Effector memory CD8-positive, alpha-beta T cell (primary cell): Measurements from ENCODE around the gene CRYBA2.
A peak's percentile ranks its signal among the peaks of the same experiment; 100 is the strongest.

Experiments used
- ATAC-seq: fragments of 150-1000 bp; cut with Tn5 transposase; replicated peaks from 2 replicates; pipeline ENCODE4 v1.10.0; 2021; ENCODE audit warnings: mild to moderate bottlenecking, moderate library complexity
- DNase-seq, 3 experiments: peaks; one replicate each; pipeline ENCODE4 v3.0.0; 2021
- H3K27ac Mint-ChIP-seq, 2 donors: one replicate each; pipeline ENCODE4 v1.8.0; 2022; ENCODE audit warnings: mild to moderate bottlenecking in 2 of 2, mixed read lengths in 2 of 2, moderate library complexity in 2 of 2
- H3K27me3 Mint-ChIP-seq, 2 donors: one replicate each; pipeline ENCODE4 v1.8.0; 2022; ENCODE audit warnings: mixed read lengths in 2 of 2
- H3K36me3 Mint-ChIP-seq: one replicate; pipeline ENCODE4 v1.8.0; 2022; ENCODE audit warnings: mild to moderate bottlenecking, moderate library complexity, mixed read lengths; ENCODE audit not compliant: insufficient read depth
- H3K4me1 Mint-ChIP-seq, 2 donors: one replicate each; pipeline ENCODE4 v1.8.0; 2022; ENCODE audit warnings: low read depth in 2 of 2, mixed read lengths in 2 of 2
- H3K4me3 Mint-ChIP-seq, 2 donors: one replicate each; pipeline ENCODE4 v1.8.0; 2022; ENCODE audit warnings: mild to moderate bottlenecking in 2 of 2, mixed read lengths in 2 of 2, moderate library complexity in 2 of 2
- H3K9me3 Mint-ChIP-seq, 2 donors: one replicate each; pipeline ENCODE4 v1.8.0; 2022; ENCODE audit warnings: mixed read lengths in 2 of 2

Gene CRYBA2

DNA sequence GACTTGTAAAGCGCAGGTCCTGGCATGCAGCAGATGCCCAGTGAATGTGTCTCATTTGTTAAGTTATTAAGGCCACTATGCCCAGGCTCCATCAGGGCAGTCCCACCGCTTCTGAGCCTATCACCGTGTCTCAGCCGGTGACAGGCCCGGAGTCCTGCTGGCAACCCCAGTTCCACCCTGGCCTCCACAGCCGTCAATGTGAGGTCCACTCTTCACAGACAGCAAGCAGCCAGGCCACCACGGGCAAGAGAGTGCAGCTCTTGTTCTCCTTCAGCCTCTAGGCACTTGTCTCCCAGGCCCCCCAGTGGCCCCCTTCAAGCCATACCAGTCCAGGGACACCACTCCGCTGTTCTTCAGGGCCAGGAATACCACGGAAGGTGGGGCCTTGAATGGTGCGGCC lies 25.5 kb upstream of the CRYBA2 start:
- H3K27ac Mint-ChIP-seq: no peak overlapping the region
- H3K4me1 Mint-ChIP-seq: no peaks in the 10 kb centered on the region
- no peaks in the 10 kb centered on the region for H3K36me3 Mint-ChIP-seq
- no peaks in the 10 kb centered on the region for H3K9me3 Mint-ChIP-seq
- DNase-seq: no peak
- ATAC-seq: no peak
- H3K27me3 Mint-ChIP-seq: peaks cover 34 to 86% of the 10 kb centered on the region in 2 donors
- H3K4me3 Mint-ChIP-seq: no peak overlapping the region

DNA sequence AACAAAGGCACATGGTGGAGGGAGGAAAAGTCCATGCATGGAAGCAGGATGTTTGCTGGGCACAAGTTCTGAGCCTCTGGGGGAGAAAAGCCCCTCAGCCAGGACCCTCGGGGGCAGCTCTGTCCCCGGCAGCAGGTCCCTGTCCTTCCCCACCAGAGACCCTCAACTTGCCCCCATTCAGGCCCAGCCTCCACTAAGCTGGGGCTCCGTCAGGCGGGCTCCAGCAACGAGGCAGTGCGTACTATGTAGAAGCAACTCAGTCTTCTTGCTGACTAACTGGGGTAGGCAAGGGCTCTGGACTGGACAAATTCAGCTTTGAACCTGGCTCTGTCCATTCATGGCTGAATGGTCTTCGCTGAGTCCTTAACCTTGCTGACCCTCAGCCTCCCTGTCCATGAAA lies 25.1 kb upstream of the CRYBA2 start:
- no peak for DNase-seq
- Mint-ChIP-seq H3K4me3 (no peak overlapping the region), H3K4me1 (no peaks in the 10 kb centered on the region), H3K27ac (no peak overlapping the region), H3K9me3 (no peaks in the 10 kb centered on the region), H3K27me3 (peaks cover 34 to 86% of the 10 kb centered on the region in 2 donors), H3K36me3 (no peaks in the 10 kb centered on the region)
- no peak for ATAC-seq

DNA sequence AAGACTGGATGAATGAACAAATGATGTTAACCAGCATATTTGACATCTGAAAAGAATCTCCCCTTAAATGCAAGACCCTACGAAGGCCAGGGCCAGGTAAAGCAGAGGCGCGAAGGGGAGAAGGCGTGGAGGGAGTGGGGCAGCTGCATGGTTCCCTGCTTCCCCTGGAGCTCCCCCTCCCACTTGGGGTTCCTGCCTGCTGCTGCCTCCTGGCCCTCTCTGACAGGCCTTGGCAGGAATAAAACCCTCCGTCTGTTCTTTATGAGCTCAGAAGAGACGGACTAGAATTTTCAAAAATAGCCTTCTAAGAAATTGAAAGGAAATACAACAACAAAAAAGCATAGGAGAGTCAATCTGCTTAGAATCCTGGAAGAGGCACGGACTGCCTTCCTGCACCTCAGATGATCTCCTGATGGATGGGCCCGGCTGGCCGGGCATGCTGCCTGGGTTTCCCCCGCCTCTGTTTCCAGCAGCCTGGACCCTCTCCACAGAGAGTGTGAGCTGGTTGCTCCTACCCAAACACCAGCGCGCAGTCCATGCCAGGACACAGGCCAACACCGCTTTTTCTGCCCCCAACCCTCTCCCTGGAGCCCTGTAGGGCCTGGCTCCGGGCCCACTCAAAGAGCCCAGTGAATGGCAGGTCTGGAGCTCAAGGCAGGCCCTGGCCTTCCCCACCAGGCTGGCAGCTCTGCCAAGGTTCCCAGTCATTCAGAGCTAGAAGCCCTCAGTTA lies 24.1 kb upstream of the CRYBA2 start:
- no peak for DNase-seq
- peaks cover 26 to 86% of the 10 kb centered on the region in 2 donors for H3K27me3 Mint-ChIP-seq
- H3K4me1 Mint-ChIP-seq: no peaks in the 10 kb centered on the region
- no peak for ATAC-seq
- H3K36me3 Mint-ChIP-seq: no peaks in the 10 kb centered on the region
- H3K4me3 Mint-ChIP-seq: no peak overlapping the region
- H3K27ac Mint-ChIP-seq: no peak overlapping the region
- no peaks in the 10 kb centered on the region for H3K9me3 Mint-ChIP-seq

DNA sequence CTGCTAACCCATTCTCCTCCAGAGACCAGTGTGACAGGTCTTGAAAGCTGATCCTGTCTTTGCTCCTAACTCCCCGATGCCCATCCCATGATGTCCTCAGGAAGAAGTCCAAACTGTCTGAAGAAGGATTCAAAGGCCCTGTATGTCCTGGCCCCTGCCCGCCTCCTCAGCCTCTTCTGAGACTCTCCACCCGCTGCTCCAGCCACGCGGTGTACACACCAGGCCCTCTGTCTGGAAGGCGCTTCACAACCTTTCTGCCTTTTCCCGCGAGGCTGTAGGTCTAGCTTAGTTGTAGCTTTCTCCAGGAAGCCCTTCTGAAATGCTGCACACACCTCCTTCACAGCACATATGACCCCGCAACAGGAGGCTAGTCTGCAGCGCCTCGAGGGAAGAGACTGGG lies 23.5 kb upstream of the CRYBA2 start:
- no peaks in the 10 kb centered on the region for H3K4me1 Mint-ChIP-seq
- no peak for DNase-seq
- H3K27ac Mint-ChIP-seq: no peak overlapping the region

DNA sequence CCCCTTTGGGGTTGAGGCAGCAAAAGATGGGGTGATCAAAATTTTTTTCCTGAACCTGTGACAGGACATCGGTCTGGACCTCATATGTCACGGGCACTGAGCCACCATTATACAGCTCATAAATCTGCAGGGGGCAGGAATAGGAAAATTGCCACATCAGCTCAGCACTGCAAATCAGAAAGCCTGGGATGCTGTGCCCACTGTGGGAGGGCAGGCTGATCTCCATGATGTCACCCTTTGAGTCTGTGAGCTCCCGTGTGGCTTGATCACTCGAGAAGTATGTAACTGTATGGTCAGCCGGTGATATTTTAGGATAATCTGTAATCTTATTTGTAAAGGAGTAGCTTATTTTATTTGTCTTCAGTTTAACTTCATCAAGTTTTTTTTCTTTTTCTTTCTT lies 17.7 kb upstream of the CRYBA2 start:
- H3K36me3 Mint-ChIP-seq: no peaks in the 10 kb centered on the region
- H3K27me3 Mint-ChIP-seq: peaks cover 32 to 81% of the 10 kb centered on the region in 2 donors
- no peak overlapping the region for H3K27ac Mint-ChIP-seq
- no peak for ATAC-seq
- no peak overlapping the region for H3K4me3 Mint-ChIP-seq
- DNase-seq: no peak
- no peaks in the 10 kb centered on the region for H3K4me1 Mint-ChIP-seq
- no peaks in the 10 kb centered on the region for H3K9me3 Mint-ChIP-seq

More for the DNA sequence above, 23.5 kb upstream of the CRYBA2 start:
- Mint-ChIP-seq H3K36me3 (no peaks in the 10 kb centered on the region), H3K4me3 (no peak overlapping the region), H3K9me3 (no peaks in the 10 kb centered on the region), H3K27me3 (peaks cover 24 to 79% of the 10 kb centered on the region in 2 donors)
- ATAC-seq: no peak

DNA sequence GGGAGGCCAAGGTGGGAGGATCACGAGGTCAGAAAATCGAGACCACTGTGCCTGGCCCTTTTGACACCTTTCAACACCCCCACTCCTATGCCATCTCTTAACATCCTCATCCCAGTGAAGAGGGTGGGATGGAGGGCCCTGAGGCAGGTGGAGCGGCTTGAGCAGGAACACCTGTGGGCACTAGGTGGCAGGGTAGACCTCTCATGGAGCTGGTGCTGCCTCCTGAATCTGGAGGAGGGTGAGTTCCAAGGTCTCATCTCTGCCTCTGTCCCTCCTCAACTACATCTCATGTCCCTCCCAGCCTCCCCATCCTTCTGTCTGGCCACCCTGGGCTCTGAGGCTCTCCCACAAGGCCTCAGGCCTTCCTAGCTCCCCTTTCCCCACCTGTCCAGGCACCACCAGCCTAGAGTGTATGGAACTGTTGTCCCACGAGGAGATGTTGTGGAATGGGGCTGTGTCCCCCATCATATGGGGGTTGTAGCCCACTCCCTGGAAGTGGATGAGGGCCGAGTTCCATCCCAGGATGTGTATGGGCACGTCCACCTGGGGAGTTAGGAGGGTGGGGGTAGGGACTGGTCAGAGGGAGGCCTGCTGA lies 17.0 kb upstream of the CRYBA2 start:
- ATAC-seq (no peak), DNase-seq (no peak)
- peaks cover 38 to 84% of the 10 kb centered on the region in 2 donors for H3K27me3 Mint-ChIP-seq
- H3K4me3 Mint-ChIP-seq: no peak overlapping the region
- H3K9me3 Mint-ChIP-seq: no peaks in the 10 kb centered on the region
- no peak overlapping the region for H3K27ac Mint-ChIP-seq
- H3K4me1 Mint-ChIP-seq: no peaks in the 10 kb centered on the region
- H3K36me3 Mint-ChIP-seq: no peaks in the 10 kb centered on the region

DNA sequence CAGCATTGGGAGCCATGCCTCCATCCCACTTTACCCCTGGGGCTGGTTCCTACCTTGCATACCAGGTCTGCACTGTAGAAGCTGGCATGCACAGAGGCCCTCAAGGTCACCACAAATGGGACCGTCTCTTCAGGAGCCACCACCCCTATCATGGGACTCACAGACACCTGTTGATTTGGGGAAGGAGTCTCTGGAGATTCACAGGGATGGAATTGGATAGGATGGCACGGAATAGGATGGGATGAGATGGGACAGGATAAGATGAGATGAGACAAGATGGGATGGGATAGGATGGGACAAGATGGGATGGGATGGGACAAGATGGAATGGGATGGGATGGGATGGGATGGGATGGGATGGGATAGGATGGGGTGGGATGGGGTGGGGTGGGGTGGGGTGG lies 16.1 kb upstream of the CRYBA2 start:
- Mint-ChIP-seq H3K4me1 (no peaks in the 10 kb centered on the region), H3K36me3 (peaks cover under 1% of the 10 kb centered on the region), H3K4me3 (no peak overlapping the region), H3K9me3 (no peaks in the 10 kb centered on the region), H3K27ac (no peak overlapping the region), H3K27me3 (peaks cover 41 to 84% of the 10 kb centered on the region in 2 donors)
- no peak for DNase-seq
- ATAC-seq: no peak

DNA sequence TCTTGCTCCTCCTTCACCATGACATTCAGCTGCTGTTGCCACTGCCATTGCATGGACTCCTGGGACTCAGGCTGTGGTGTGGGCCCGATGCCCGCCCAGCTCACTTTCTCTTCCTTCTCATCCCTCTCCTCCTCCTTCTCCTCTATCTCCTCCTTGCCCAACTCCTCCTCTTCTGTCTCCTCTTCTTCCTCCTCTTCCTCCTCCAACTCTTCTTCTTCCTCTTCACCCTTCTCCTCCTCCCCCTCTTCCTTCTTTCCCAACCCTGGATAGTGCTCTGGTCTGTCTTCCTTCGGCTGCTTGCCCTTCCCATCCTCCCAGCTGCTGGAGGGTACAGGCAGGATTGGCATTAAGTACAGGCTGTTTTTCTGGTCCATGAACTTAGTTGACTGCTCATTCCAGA lies 10.8 kb upstream of the CRYBA2 start:
- Mint-ChIP-seq H3K27ac (no peak overlapping the region), H3K27me3 (peaks cover 73 to 95% of the 10 kb centered on the region in 2 donors), H3K9me3 (no peaks in the 10 kb centered on the region), H3K4me3 (peak overlapping the region in 1 of 2 donors; percentile 28), H3K4me1 (peaks cover 4 to 9% of the 10 kb centered on the region in 2 donors), H3K36me3 (peaks cover 3% of the 10 kb centered on the region)
- no peak for DNase-seq
- no peak for ATAC-seq

DNA sequence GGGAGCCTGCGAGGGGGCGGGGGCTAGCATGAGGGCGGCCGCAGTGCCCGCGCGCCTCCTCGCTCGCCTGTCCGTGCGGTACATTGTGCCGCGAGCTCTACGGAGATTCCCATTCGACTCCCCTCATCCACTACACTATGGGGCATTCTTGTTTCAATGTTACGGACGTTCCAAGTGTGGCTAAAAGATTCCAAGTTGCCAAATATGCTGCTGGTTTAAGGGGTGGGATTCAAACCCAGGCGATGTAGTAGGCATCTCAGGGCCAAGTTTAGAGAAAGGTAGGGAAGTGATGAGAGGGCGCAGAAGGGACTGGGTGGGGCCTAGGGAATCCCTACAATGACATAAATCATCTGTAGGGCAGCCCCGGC lies 10.0 kb upstream of the CRYBA2 start:
- DNase-seq: no peak
- peaks cover 4 to 12% of the 10 kb centered on the region in 2 donors for H3K4me1 Mint-ChIP-seq
- peaks cover 3% of the 10 kb centered on the region for H3K36me3 Mint-ChIP-seq
- H3K27me3 Mint-ChIP-seq: peaks cover 79 to 95% of the 10 kb centered on the region in 2 donors
- no peak overlapping the region for H3K27ac Mint-ChIP-seq
- ATAC-seq: no peak
- no peaks in the 10 kb centered on the region for H3K9me3 Mint-ChIP-seq
- H3K4me3 Mint-ChIP-seq: peak overlapping the region; percentile 25 to 70

DNA sequence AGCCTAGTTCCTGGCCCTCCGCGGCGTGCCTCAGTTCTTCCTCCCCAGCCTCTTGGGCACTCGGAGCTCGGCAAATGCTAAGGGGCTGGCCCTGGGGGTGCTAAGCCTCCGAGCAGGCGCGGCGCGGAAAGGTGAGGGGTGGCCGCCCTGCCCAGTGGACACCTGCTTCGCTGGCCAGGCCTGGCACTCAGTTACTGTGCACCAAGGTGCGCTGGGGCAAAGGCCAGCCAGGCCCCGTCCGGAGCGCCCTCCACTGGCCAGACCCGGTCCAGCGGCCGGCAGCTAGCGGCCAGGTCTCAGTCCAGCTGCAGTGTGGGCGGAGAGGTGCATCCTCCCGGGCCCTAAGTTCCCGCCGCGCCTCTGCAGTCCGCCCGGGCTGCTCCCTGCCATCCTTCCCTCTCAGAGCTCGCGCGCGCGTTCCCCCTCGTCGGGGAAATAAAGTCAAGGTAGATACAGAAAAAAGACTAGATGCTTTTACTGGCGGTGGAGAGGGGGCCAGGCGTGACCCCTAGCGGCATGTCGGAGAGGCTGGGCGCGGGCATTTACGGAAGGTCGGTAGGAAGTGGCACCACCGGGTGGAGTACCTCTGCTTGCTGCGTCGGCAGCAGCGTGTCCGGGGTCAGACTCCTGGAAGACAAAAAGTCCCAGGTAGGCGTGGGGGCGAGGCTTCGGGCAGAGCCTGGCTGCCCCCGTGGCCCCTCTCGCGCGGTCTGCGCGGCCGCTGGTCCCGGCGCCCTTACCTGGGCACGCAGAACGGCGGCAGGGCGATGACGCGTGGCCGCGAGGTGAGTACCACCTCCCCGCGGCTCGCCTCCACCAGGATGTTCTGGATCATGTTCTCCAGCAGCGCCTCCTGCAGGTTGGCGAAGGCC lies 9.4 kb upstream of the CRYBA2 start:
- peak; percentile 34 to 40 (median 38) for DNase-seq
- H3K27me3 Mint-ChIP-seq: peaks cover 79 to 95% of the 10 kb centered on the region in 2 donors
- peaks cover 4 to 12% of the 10 kb centered on the region in 2 donors for H3K4me1 Mint-ChIP-seq
- H3K9me3 Mint-ChIP-seq: no peaks in the 10 kb centered on the region
- ATAC-seq: peak; percentile 64
- peaks cover 3% of the 10 kb centered on the region for H3K36me3 Mint-ChIP-seq
- H3K4me3 Mint-ChIP-seq: peak overlapping the region; percentile 70 to 72
- H3K27ac Mint-ChIP-seq: no peak overlapping the region

DNA sequence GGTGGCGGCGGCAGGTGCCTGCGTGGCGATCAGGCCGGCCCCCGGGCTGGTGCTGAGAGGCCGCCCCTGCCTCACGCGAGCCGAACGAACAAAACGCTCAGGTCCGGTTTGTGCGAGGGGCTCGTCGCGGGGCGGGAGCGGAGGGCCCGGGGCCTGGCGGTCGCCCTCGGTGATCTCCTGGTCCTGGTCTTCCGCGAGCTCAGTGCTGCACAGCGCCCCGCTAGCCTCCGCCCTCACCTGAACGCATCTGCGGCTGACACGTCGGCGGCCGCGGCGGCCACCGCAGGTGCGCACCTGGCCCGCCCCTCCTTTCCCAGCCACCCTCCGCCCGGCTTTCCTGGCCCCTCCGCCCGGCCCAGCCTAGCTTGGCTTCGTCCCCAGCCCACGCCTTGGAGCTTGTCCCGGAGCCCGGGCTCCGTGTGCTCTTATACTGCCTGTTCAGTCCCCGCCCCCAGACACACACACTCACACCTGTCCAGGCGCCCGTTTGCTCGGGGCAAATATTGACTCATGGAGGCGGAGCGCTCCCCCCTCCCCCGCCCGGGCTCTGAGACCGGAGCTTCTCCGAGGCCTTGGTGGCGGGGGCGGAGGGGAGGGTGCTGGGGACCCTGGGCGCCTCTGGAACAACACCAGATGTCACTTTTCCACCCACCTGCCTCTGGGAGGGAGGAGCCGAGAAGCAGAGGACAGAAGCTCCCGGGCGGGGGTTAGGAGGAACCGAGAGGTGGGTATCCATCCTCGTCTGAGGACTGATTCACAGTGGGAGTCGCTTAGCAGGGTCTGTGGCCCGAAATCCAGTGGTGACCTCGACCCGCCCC lies 8.6 kb upstream of the CRYBA2 start:
- peaks cover 3% of the 10 kb centered on the region for H3K36me3 Mint-ChIP-seq
- DNase-seq (no peak), ATAC-seq (peak; percentile 26)
- no peaks in the 10 kb centered on the region for H3K9me3 Mint-ChIP-seq
- peak overlapping the region; percentile 70 to 72 for H3K4me3 Mint-ChIP-seq
- no peak overlapping the region for H3K27ac Mint-ChIP-seq
- peaks cover 4 to 12% of the 10 kb centered on the region in 2 donors for H3K4me1 Mint-ChIP-seq
- H3K27me3 Mint-ChIP-seq: peaks cover 79 to 95% of the 10 kb centered on the region in 2 donors

DNA sequence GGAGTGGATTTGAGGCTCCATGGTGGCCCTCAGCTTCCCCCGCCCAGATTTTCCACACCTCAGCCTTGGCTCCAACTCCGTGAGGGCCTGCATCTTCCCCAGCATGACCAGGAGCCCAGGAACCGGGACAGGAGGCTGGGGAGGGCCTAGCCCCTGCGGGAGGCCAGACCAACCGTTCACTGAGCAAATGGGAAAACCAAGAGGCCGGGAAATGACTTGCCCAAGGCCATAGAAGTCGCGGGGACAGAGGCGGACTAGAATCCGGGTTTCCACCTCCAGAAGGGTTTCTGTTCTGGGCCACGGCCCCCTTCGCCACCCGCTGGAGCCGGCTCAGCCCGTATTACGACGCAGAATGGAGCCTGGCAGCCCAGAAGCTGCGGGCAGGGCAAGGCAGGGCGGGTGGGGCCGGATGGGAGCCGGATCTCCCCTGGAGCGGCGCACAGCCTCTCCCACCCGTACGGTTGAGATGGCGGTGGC lies 7.9 kb upstream of the CRYBA2 start:
- Mint-ChIP-seq H3K36me3 (peaks cover 3% of the 10 kb centered on the region), H3K27me3 (peaks cover 80 to 95% of the 10 kb centered on the region in 2 donors), H3K4me3 (peak overlapping the region; percentile 15 to 20), H3K4me1 (peaks cover 4 to 12% of the 10 kb centered on the region in 2 donors), H3K9me3 (no peaks in the 10 kb centered on the region), H3K27ac (no peak overlapping the region)
- ATAC-seq (no peak), DNase-seq (no peak)

DNA sequence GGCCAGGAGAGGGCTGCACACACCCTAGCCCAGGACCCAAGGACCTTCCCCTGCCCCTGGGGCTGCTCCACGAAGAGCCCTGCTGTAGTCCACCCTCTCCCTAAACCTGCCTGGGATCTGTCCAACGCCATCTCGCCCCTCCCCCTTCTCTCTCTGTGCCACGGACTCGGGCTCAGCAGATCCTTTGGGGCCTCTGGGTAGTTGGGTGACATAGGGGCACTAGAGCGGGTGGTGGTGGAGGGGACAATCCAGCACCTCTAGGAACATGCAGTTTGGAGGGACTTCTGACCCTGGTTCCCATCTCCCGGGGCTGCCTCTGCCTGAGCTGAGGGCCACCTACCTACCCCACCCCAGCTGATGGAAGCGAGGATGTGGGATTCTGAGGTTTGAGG lies 7.3 kb upstream of the CRYBA2 start:
- DNase-seq (no peak), ATAC-seq (no peak)
- Mint-ChIP-seq H3K27me3 (peaks cover 81 to 95% of the 10 kb centered on the region in 2 donors), H3K4me3 (peak overlapping the region; percentile 15 to 20), H3K4me1 (peaks cover 4 to 13% of the 10 kb centered on the region in 2 donors), H3K27ac (no peak overlapping the region), H3K36me3 (peaks cover 3% of the 10 kb centered on the region), H3K9me3 (no peaks in the 10 kb centered on the region)
